Subcutaneous abdominal adipose tissue (tissue), 5 donors: Measurements from ENCODE around the gene TOMT.

ENCODE experiments used
- H3K27ac ChIP-seq: one replicate; pipeline ENCODE4 v1.7.0; 2013; ENCODE audit warnings: low read depth, mild to moderate bottlenecking, inconsistent platforms, low read length, moderate library complexity
- H3K27me3 ChIP-seq, 5 donors: one replicate each; pipeline ENCODE4 v1.7.0; 2013; ENCODE audit warnings: low read length in 5 of 5, inconsistent platforms in 1 of 5; ENCODE audit not compliant: control insufficient read depth in 5 of 5, insufficient read depth in 4 of 5
- H3K36me3 ChIP-seq, 5 donors: one replicate each; pipeline ENCODE4 v1.7.0; 2013; ENCODE audit warnings: low read length in 5 of 5; ENCODE audit not compliant: control insufficient read depth in 5 of 5, insufficient read depth in 5 of 5
- H3K4me1 ChIP-seq, 5 donors: one replicate each; pipeline ENCODE4 v1.7.0; 2013; ENCODE audit warnings: low read length in 5 of 5, mild to moderate bottlenecking in 3 of 5, moderate library complexity in 1 of 5; ENCODE audit not compliant: control insufficient read depth in 5 of 5, insufficient read depth in 5 of 5
- H3K4me3 ChIP-seq, 5 donors: one replicate each; pipeline ENCODE4 v1.7.0; 2013; ENCODE audit warnings: low read length in 5 of 5, low read depth in 1 of 5
- H3K9ac ChIP-seq, 5 donors: one replicate each; pipeline ENCODE4 v1.7.0; 2013; ENCODE audit warnings: low read length in 5 of 5, mild to moderate bottlenecking in 4 of 5, moderate library complexity in 3 of 5
- H3K9me3 ChIP-seq, 5 donors: one replicate each; pipeline ENCODE4 v1.7.0; 2013; ENCODE audit warnings: low read length in 5 of 5; ENCODE audit not compliant: control insufficient read depth in 5 of 5
- donor health status: healthy.
- donor health status: healthy.
- donor health status: healthy.
- donor health status: healthy.
- donor health status: healthy.

TOMT gene

GRCh38 chr11:72075109-72075508 is 30.6 kb upstream of the TOMT start:
- Histone ChIP-seq H3K27me3 (no peaks in the 10 kb centered on the region), H3K9me3 (no peaks in the 10 kb centered on the region), H3K36me3 (no peaks in the 10 kb centered on the region), H3K4me3 (no peak overlapping the region), H3K4me1 (peaks cover 1 to 27% (median 24%) of the 10 kb centered on the region in 5 donors), H3K27ac (no peak overlapping the region), H3K9ac (no peak overlapping the region)

GRCh38 chr11:72075756-72076155 is 30.0 kb upstream of the TOMT start:
- H3K4me3 ChIP-seq, result no peak overlapping the region
- no peaks in the 10 kb centered on the region for H3K36me3 ChIP-seq
- no peak overlapping the region for H3K27ac ChIP-seq
- no peak overlapping the region for H3K9ac ChIP-seq
- no peaks in the 10 kb centered on the region for H3K9me3 ChIP-seq
- H3K4me1 ChIP-seq, result peaks cover 0 to 21% (median 20%) of the 10 kb centered on the region in 5 donors
- H3K27me3 ChIP-seq, result no peaks in the 10 kb centered on the region

- H3K36me3 ChIP-seq, result no peaks in the 10 kb centered on the region
- H3K27me3 ChIP-seq, result no peaks in the 10 kb centered on the region
- H3K4me1 ChIP-seq, result peaks cover 0 to 27% (median 19%) of the 10 kb centered on the region in 5 donors
- H3K4me3 ChIP-seq, result no peak overlapping the region
- H3K27ac ChIP-seq, result peak overlapping the region; percentile 92
- H3K9ac ChIP-seq, result peak overlapping the region in 1 of 5 donors; percentile 51
- H3K9me3 ChIP-seq, result no peaks in the 10 kb centered on the region
These were observed 27.2 kb upstream of the TOMT start for GRCh38 chr11:72078477-72078876.

GRCh38 chr11:72079819-72080325 is 25.9 kb upstream of the TOMT start:
- Histone ChIP-seq H3K4me1 (peaks cover 0 to 27% (median 19%) of the 10 kb centered on the region in 5 donors), H3K4me3 (peak overlapping the region; percentile 74 to 88 (median 82)), H3K27ac (peak overlapping the region; percentile 92), H3K36me3 (no peaks in the 10 kb centered on the region), H3K9ac (peak overlapping the region in 4 of 5 donors; percentile 50 to 93 (median 90)), H3K27me3 (no peaks in the 10 kb centered on the region), H3K9me3 (no peaks in the 10 kb centered on the region)

GRCh38 chr11:72080326-72081183 is 25.2 kb upstream of the TOMT start, which contains the start of the genes LRRC51 and NUMA1:
LRRC51 (plus strand) TSS chr11:72080850; CDS start chr11:72089084, 8,234 bp downstream.
NUMA1 (minus strand) TSS chr11:72080542; CDS start chr11:72035943, 44,599 bp downstream.
- Histone ChIP-seq H3K36me3 (peaks cover 0 to 2% (median 0%) of the 10 kb centered on the region in 5 donors), H3K9me3 (no peaks in the 10 kb centered on the region), H3K27ac (peak within 1 kb of the TSS; percentile 92), H3K27me3 (no peaks in the 10 kb centered on the region), H3K9ac (peak within 1 kb of the TSS; percentile 50 to 93 (median 89)), H3K4me1 (peaks cover 0 to 27% (median 19%) of the 10 kb centered on the region in 5 donors), H3K4me3 (peak within 1 kb of the TSS; percentile 74 to 88 (median 82))

GRCh38 chr11:72081184-72081644 is 24.5 kb upstream of the TOMT start:
- Histone ChIP-seq H3K9me3 (no peaks in the 10 kb centered on the region), H3K4me1 (peaks cover 0 to 27% (median 19%) of the 10 kb centered on the region in 5 donors), H3K36me3 (peaks cover 0 to 8% (median 2%) of the 10 kb centered on the region in 5 donors), H3K27me3 (no peaks in the 10 kb centered on the region), H3K9ac (peak overlapping the region; percentile 50 to 89 (median 81)), H3K27ac (peak overlapping the region; percentile 92), H3K4me3 (peak overlapping the region; percentile 71 to 87 (median 76))

DNA sequence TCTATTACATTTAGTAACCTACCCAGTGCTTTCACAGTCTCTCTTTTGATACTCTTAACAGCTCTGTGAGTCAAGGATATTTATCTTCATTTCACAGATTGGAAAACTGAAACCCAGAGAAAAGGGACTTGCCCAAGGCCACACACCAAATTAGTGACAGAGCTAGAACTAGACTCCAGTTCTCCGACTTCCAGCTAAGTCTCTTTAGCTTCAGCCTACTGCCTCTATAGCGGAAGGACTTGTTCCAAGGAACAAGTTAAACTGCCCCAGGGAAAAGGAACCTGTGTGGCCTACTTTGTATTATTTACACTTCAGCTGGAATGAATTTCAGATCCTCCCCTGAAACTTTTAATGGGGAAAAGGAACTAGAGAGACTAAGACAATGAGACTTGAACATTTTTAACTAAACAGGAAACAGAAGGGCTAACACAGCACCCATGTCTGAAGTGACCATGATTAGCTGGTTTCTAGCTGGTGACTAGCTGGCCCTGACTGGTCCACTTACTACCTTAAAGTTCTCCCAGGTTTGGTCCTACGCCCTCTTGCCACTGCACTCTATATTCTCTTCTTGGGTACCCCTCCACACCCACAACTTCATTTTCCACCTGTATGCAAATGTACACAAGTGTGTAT is 23.8 kb upstream of the TOMT start:
- no peaks in the 10 kb centered on the region for H3K27me3 ChIP-seq
- no peak overlapping the region for H3K4me3 ChIP-seq
- no peak overlapping the region for H3K9ac ChIP-seq
- peaks cover 0 to 8% (median 2%) of the 10 kb centered on the region in 5 donors for H3K36me3 ChIP-seq
- no peaks in the 10 kb centered on the region for H3K9me3 ChIP-seq
- peaks cover 0 to 27% (median 19%) of the 10 kb centered on the region in 5 donors for H3K4me1 ChIP-seq
- peak overlapping the region; percentile 92 for H3K27ac ChIP-seq

DNA sequence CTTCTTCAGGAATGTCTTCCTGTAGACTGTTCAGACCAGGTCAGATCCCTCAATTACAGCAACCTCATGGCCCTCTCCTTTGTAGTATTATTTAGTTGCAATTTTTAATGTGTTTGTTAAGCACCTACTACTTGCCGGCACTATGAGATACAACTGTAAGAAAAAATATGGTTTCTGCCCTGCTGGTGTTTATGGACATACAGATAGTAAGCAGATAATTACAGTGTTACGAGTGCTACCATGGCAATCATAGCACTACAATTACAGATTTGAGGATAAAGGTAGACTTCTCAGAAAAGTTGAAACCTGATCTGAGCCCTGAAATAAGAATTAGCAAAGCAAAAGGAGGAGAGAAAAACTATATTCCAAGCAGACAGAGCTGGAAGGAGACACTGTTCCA is 22.3 kb upstream of the TOMT start:
- Histone ChIP-seq H3K4me1 (peaks cover 0 to 27% (median 19%) of the 10 kb centered on the region in 5 donors), H3K27me3 (no peaks in the 10 kb centered on the region), H3K9ac (no peak overlapping the region), H3K36me3 (peaks cover 3 to 14% (median 7%) of the 10 kb centered on the region in 5 donors), H3K4me3 (no peak overlapping the region), H3K27ac (no peak overlapping the region), H3K9me3 (no peaks in the 10 kb centered on the region)

GRCh38 chr11:72084076-72084475 is 21.6 kb upstream of the TOMT start:
- H3K4me1 ChIP-seq, result peaks cover 0 to 26% (median 16%) of the 10 kb centered on the region in 5 donors
- H3K9ac ChIP-seq, result no peak overlapping the region
- no peaks in the 10 kb centered on the region for H3K9me3 ChIP-seq

More at GRCh38 chr11:72084076-72084475, 21.6 kb upstream of the TOMT start:
- no peak overlapping the region for H3K4me3 ChIP-seq
- H3K27me3 ChIP-seq, result no peaks in the 10 kb centered on the region
- peaks cover 7 to 21% (median 11%) of the 10 kb centered on the region in 5 donors for H3K36me3 ChIP-seq
- no peak overlapping the region for H3K27ac ChIP-seq
